NK-92 (cell line): Measurements from ENCODE around the gene GALNT16.
"Not testable (repeated sequence)": the region's sequence is repeated elsewhere in the genome, so short reads cannot be mapped to it uniquely, and the experiment has no call there.

Experiments used
- DNase-seq: peaks from one replicate; lab custom pipeline; 2025; ENCODE audit not compliant: unreplicated experiment; lab: John Stamatoyannopoulos, UW

Gene GALNT16

DNA sequence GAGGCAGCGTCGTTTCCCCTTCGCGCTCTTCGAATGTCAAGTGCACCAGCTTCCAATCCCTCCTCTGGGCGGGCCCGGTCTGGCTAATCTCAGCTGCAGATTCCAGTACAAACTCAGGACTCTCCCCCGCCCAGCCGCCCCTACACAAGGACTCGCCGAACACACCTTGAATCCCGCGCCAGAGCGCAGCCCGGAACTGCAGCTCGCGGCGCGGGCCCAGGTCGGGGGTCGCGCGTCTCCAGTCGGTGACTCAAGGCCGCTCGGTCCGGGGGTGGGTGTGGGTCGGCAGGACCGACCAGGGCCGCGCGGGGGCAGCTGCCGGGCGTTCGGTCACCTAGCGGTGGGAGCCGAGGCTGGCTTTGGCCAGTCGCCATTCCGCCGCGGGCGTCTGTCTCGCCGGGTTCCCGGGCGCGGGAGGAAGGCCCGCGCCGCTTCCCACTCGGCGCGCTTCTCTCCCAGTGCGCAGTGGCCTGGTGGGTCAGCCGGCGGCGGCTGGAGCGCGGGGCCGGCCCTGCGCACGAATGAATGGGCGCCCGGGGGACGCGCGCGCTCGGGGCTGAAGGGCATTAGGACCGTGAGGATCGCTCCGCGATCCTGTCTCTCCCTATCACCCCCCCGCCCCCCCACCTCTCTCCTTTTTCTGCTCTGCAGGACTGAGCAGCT lies at the start of gene GALNT16:
Gene GALNT16, plus strand, starts transcription at position 632 of the 663 bp plus-strand sequence. CDS start 133 bp downstream, outside the sequence.
- DNase-seq: no peak

DNA sequence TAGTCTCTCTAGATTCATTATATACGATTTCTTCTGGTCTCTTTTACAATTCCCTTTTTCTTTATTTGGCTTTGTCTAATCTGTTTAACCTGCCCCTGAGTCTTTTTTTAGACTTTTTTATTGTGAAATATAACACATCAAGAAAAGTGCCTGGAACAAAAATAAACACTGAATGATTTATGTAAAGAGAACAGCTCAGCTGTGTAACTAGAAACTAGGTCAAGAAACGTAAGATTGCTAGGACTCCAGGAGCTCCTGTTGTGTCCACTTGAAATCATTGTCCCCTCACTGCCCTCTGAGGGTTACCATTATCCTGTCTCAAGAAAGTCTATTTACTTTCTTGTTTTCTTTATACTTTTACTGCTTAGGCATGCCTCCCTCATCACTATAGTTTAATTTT lies 45.6 kb upstream of the GALNT16 start:
- DNase-seq: no peak

DNA sequence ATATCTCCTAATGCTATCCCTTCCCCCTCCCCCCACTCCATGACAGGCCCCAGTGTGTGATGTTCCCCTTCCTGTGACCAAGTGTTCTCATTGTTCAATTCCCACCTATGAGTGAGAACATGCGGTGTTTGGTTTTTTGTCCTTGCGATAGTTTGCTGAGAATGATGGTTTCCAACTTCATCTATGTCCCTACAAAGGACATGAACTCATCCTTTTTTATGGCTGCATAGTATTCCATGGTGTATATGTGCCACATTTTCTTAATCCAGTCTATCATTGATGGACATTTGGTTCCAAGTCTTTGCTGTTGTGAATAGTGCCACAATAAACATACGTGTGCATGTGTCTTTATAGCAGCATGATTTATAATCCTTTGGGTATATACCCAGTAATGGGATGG lies 42.3 kb upstream of the GALNT16 start:
- DNase-seq: not testable (repeated sequence)

DNA sequence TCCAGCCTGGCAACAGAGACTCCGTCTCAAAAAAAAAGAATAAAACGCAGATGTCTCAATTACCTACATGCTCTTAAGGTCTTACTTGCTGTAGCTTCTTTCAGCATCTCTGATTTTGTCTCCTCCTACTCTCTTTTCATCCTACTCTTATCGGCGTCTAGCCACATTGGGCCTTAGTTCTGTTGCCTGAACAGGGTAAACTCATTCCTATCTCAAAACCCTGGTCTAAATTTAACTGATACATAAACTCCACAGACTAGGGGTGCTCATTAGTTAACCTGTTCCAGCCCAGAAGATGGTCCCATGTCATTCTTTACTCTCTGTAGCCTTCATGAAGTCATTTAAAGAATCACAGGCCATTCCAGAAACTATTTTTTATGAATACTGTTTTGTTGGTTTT lies 35.0 kb upstream of the GALNT16 start:
- no peak for DNase-seq

DNA sequence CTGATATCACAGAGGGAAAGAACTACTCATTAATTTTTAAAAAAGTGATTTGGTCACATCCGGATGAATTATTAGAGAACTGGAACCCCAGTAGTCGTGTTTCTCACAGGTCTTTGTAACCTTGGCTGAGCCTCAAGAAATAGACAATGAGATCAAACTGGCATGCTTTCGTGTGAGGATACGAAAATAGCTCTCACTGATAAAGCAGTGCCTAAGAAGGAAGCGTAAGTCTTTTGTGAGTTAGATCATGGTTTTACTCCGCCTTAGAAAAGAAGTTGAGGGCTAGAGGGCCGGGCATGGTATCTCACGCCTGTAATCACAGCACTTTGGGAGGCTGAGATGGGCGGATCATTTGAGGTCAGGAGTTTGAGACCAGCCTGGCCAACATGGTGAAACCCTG lies 33.8 kb upstream of the GALNT16 start:
- DNase-seq: no peak

DNA sequence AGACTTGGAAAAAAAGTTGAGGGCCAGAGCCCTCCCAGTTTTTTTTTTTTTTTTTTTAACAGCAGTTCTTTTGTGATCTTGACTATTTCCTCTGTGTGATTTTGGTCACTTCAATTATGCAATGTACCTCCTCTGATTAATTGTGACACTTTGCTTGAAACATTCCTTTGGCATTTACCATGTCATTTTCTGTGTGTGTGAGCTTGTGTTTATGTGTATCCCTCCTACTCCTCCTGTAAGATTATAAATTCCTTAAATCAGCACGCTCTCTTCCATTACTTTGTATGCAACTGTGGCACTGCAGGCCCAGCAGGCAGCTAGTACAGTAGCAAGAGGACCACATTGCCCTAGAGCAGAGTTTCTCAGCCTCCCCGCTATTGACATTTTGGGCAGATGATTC lies 33.2 kb upstream of the GALNT16 start:
- DNase-seq: no peak

DNA sequence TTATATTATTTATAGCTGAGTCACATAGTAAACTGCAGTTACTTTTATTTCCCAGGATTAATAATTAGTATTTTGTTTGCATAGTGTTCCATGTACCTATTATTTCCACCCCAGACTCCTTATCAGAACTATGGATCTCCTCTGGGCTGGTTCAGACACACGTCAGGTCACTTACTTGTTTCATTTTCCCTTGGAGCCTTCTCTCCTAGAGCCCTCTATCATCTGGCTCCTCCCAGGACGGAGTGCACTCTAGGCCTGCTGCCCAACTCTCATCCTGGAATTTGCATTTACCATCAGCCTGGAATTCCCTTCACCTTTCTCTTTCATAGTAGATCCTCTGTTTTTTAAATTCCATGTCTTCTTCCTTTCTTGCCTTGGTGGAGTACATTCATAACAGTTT lies 28.5 kb upstream of the GALNT16 start:
- no peak for DNase-seq

DNA sequence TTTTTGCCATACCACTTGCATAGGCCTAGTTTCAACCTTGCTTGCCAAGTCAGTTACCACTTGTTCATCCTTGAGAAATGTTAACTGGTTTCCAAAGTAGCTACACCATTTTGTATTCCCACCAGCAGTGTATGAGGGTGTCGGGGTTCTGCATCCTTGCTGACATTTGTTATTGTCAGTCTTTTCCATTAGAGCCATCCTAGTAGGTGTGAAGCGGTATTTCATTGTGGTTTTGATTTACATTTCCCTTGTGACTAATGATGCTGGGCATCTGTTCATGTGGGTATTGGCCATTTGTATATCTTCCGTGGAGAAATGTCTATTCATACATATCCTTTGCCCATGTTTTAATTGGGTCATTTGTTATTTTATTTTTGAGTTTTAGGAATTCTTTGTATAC lies 27.6 kb upstream of the GALNT16 start:
- DNase-seq: no peak

DNA sequence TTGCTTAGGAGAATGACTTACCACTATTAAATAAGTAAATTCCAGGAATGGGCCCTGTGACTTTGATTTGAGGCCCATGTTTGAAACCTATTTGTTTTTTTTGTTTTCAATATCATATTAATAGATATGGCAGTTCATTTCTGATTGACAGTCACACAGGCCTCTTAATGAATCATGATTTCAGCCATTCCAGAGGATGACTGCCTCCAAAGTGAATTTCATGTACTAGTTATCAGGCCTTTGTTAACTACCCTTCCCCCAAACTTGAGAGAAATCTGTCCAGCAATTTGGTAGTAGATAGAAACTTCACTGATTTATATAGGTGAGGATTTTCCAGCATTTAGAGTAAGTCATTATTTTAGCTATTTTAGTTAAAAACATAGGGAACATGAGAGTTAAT lies 25.9 kb upstream of the GALNT16 start:
- no peak for DNase-seq

DNA sequence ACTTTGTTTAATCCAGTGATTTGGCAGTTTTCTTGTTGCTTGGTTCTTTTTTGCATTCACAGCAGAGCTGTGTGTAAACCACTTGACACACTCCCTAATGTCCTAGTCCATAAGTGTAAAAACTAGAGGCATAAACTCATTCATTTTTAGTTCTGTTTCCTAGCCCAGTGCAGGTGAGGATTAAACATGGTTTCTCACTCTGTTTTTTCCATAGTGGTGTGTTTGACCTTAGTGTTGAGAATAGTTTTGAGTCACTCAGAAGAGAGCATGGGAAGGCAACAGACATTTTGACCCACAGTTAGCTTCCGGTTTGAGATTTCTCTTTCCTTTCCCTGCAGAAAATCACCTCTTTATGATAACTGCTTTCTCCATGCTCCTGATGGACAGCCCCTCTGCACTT lies 24.2 kb upstream of the GALNT16 start:
- no peak for DNase-seq

DNA sequence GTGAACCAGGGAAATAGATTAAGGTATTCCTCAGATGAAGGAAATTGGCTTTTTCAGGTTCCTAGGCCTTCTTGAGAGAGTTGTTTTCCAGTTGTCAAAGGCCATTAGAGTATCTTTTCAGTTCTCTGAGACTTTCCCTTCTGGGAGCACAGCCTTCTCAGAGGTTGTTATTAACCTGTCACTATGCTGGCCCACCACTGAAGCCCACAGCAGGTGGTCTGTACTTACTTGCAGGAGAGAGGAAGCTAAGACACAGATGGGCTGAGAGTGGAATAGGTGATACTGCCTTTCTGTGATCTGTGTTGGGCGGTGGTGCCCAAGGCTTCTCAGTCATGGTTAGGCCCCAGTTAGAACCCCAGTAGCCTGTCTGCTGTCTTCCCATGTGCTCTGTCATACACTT lies 22.8 kb upstream of the GALNT16 start:
- DNase-seq: no peak

DNA sequence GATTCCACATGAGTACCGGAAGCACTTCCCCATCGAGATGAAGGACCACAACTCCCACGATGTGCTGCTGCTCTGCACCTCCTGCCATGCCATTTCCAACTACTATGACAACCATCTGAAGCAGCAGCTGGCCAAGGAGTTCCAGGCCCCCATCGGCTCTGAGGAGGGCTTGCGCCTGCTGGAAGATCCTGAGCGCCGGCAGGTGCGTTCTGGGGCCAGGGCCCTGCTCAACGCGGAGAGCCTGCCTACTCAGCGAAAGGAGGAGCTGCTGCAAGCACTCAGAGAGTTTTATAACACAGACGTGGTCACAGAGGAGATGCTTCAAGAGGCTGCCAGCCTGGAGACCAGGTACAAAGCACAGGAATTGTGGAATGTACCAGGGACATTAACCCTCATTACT lies 22.4 kb upstream of the GALNT16 start:
- no peak for DNase-seq

DNA sequence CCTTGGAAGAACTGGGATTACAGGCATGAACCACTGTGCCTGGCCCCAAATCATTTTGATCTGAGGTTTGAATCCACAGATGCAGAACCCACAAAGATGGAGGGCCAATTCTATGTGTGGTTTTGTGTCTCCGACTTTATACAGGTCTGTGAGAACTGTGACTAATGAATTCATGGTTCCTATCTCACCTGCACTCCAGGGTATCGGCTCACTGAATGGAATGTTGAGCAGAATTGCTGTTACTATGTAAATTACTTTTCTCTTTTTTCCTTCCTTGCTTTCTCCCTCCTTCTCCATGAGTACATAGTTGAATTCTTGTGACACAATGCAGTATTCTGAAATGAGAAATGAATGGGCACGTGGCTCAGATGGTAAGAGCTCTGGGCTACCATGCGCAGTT lies 21.1 kb upstream of the GALNT16 start:
- no peak for DNase-seq

DNA sequence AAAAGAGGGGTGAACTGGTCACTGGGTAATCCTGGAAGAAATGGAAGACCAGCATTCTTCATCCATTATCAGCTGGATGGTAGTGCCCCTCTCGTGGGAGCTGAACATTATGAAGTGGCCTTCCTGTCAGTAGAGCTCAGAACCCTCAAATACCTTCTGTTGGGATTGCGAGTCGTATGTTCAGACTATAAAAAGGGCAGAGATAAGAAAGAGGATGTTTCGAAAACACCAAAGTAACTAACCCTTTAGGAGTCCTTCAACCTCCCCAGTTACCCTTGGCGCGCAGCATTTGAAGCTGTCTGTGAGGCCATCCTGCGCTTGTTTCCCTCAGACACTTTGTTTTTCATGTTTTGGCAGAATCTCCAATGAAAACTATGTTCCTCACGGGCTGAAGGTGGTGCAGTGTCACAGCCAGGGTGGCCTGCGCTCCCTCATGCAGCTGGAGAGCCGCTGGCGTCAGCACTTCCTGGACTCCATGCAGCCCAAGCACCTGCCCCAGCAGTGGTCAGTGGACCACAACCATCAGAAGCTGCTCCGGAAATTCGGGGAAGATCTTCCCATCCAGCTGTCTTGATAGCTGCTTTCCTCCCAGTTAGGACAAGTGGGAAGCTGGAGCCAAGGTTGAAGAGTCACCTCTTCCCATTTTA lies 19.3 kb upstream of the GALNT16 start:
- no peak for DNase-seq

DNA sequence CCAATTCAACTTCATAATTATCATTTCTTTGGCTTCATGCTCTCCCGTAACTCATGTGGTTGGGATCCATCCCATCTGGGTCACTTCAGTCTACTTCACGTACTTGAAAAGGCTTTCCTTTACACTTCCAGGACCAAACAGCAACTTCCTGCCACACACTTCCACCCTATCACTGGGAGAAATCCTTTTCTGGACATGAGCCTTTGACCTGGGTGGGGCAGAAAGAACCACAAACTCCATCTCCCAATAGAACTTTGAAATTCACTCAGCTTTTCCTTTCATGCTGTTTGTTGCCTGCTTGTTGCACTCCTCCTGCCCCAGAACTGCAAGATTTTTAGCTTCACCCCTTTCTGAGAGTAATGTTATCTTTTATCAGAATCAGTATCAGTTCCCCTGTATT lies 18.4 kb upstream of the GALNT16 start:
- DNase-seq: no peak

DNA sequence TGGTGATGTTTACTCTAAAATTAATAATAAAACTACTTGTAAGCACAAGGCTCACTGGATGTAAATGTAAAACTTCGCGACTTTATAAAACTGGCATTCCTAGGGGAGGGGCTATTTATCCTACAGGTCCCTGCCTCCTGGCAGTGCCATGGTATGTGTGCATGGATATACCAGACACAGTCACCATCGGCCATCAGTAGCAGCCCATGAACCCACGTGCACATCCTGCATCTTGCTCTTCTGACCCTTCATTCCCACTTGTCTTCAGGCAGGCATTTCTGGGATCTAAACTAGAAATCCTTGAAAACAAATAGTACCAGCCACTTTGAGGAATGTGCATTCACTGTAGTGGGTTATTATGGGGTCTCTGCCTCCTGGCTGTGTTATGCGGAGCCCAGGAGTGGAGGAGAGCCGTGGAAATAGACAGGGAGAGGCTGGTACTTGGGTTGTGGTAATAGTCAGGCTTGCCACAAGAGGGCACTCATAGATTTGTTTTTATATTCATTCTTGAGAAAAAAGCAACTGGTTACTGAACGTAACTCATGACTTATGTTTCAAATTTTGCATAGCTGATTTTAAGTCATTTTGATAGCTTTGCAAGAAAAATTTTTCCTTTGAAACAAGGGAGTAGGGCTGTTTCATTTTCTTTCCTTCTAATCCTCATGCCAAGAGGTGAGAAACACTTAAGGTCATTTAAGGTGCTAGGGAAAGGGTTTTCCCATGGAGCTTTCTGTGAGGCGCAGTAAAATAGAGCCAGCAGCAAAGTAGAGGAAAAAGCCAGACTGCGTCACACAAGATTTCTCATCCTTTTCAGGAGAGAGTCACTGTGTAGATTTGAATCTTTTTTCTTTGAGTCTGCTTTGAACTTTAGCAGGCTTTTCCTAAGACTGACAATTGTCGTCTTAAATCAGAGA lies 17.4 kb upstream of the GALNT16 start:
- no peak for DNase-seq

DNA sequence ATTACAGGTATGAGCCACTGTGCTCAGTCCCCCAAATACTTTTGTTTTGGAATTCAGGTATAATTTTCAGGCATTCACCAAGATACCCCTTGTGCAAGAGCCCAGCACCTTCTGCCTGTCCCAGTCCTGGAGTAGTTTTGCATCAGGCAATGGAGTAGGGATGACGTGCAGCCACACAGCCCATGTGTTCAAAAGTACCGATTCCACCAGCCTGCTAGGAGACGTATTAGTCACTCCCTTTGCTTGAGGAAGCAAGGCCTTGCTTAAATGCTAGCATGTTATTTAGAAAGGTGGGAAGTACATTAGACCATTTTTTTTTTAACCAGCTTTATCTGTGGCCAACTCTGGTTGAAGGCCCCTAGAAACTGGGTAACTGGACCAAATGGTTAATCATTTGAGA lies 15.0 kb upstream of the GALNT16 start:
- DNase-seq: no peak

DNA sequence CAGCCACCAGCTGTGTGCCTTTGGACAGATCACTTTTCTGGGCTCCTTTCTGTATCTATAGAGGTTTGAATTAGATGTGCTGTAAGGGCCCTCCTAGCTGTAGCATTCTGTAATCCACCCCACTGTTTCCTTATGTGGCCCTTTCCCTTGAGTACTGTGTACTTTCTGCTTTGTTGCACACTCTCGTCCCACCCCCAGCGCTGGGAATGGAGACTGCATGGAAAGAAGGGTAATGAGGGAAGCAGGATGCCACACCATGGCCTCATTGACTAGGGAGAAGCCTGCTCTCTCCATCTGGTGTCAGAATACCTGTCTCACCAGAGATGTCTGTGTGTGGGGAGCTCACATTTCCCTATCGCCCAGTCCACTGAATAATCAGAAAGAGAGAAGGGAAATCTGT lies 13.6 kb upstream of the GALNT16 start:
- no peak for DNase-seq

DNA sequence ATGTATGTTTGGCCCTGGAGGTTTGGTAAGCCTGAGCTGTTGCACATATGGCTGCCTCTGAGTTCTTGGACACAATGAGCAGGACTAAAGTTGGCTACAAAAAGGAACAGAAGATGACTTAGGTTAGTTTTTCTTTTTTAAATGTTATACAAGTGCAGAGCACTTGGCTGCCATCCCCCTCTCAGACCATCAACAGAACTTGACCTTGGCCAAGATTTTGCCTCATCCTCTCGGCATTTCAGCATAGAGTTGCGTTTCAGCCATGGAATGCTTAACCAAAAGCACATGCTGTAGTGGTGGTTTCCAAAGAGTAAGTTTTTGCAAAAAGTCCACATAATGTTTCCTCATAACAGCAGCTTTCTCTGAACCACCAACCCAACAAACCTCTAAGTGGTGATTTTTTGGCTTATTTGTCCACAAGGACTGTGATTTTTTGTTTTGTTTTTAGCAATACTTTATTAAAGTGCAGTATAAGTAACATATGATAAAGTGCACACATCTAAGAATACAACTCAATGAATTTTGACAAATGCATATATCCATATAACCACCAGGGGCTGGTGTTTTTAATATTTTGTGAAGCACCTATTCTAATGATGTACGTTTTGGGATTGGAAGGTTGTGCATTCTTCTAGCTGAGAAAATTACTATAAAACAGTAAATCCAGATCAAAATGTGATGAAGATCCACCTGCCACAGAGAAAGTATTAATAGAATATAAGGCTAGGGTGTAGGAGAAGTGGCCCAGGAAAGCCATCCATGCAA lies 12.1 kb upstream of the GALNT16 start:
- DNase-seq: no peak

DNA sequence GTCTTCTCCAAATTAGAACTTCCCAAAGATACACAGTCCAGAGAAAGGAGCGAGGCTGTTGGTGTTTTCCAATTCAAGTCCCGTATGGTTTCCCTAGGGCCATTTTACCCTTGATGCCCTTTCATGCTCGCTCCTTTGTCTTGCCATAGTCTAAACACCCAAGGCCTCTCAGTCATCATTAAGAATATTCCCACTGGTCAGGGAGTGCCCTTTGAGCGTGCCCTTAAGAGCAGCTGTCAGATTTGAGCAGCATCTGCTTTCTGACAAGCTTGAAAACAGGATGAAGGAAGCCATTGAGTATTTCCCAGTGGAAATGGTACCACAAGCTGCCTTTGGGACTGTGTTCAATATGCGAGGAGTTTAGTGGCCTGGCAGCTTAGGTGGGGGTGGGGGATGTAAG lies 10.4 kb upstream of the GALNT16 start:
- DNase-seq: no peak

DNA sequence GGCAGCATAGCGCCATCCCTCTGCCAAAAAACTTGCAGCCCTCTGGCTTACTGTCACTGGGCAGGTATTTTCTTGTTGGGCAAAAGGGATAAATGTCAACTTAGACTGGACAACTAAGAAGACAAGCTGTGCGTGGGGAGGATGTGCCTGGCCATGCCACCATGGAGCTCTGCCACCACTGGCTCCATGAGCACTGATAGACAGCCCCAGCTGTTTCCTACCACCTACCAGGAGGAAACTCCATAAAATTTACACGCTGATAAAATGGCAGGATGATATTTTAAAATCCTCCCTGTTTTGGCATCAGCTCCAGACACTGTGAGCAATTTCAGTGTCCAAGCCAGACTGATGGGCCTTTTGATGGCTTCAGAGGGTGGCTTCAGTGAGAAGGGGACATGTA lies 7.1 kb upstream of the GALNT16 start:
- DNase-seq: no peak
